ENCODE results near the gene SETDB2. TPM values are rescaled to one million over a fixed set of nuclear protein-coding genes. Genes with fewer than 3 reads are reported as not detected.
"Not testable (repeated sequence)": the region's sequence is repeated elsewhere in the genome, so short reads cannot be mapped to it uniquely, and the experiment has no call there.

The SETDB2 gene
- total RNA-seq, 2 experiments from 2014 or later, result 11.3 to 11.5 TPM

GRCh38 chr13:49495783-49496762 lies 52.0 kb downstream of the SETDB2 start, which contains the start of gene PHF11:
Gene PHF11, plus strand, starts transcription at chr13:49495953. Its CDS starts 49 bp downstream, at chr13:49496002.
- DNase-seq, result peak; percentile 94
- CTCF ChIA-PET, result interaction anchor here (0.8 to 2.0 kb wide), 5 partner anchors 10 to 89 kb away, joined by 3 to 8 read pairs (median 4); partner anchors contain the start of genes CAB39L, RCBTB1 and SETDB2
- no peak for TF ChIP-seq CTCF (IDR thresholded peaks at IDR 0.05)
- peaks cover 41% of the 10 kb centered on the region for H3K36me3 Mint-ChIP-seq (ENCODE audit: low read depth)
- peaks cover 46% of the 10 kb centered on the region for H3K4me1 Mint-ChIP-seq (ENCODE audit: low read depth)
- POLR2A ChIA-PET, result interaction anchor here (0.6 to 2.5 kb wide), 12 partner anchors 9 to 297 kb away, joined by 3 to 47 read pairs (median 4); partner anchors contain the start of genes CAB39L, KPNA3 and SETDB2
- peak; percentile 84 for ATAC-seq
- peak within 1 kb of the TSS; percentile 92 for H3K4me3 Mint-ChIP-seq
- H3K27me3 Mint-ChIP-seq, result no peaks in the 10 kb centered on the region
- H3K27ac Mint-ChIP-seq, result peak within 1 kb of the TSS; percentile 98
- no peaks in the 10 kb centered on the region for H3K9me3 Mint-ChIP-seq
- intact Hi-C loops (cut with micrococcal nuclease), result loop anchor here (2.0 to 10.0 kb wide), 2 partner anchors 53 to 109 kb away; no protein-coding TSS in a partner anchor

GRCh38 chr13:49496837-49497236 lies 52.8 kb downstream of the SETDB2 start:
- H3K36me3 Mint-ChIP-seq (ENCODE audit: low read depth), result peaks cover 40% of the 10 kb centered on the region
- ATAC-seq, result peak; percentile 20

GRCh38 chr13:49497272-49497671 lies 53.2 kb downstream of the SETDB2 start:
- no peak for ATAC-seq
- no peak for DNase-seq
- no peak for TF ChIP-seq CTCF (IDR thresholded peaks at IDR 0.05)
- ChIA-PET POLR2A (interaction anchor here (2.5 kb wide), 1 partner anchor 53 kb away, joined by 47 read pairs; the partner anchor contains the start of genes CAB39L and SETDB2), CTCF (interaction anchor here (2.0 kb wide), 1 partner anchor 9 kb away, joined by 6 read pairs; no protein-coding TSS in a partner anchor)
- intact Hi-C loops (cut with micrococcal nuclease), result loop anchor here (2.0 to 10.0 kb wide), 2 partner anchors 54 to 108 kb away; no protein-coding TSS in a partner anchor
- H3K9me3 Mint-ChIP-seq, result no peaks in the 10 kb centered on the region
- no peaks in the 10 kb centered on the region for H3K27me3 Mint-ChIP-seq
- peak overlapping the region; percentile 95 for H3K27ac Mint-ChIP-seq
- H3K36me3 Mint-ChIP-seq (ENCODE audit: low read depth), result peaks cover 39% of the 10 kb centered on the region
- peak overlapping the region; percentile 80 for H3K4me3 Mint-ChIP-seq
- peaks cover 46% of the 10 kb centered on the region for H3K4me1 Mint-ChIP-seq (ENCODE audit: low read depth)

More at GRCh38 chr13:49496837-49497236, 52.8 kb downstream of the SETDB2 start:
- not testable (repeated sequence) for H3K9me3 Mint-ChIP-seq, H3K27me3 Mint-ChIP-seq
- ChIA-PET POLR2A (interaction anchor here (0.6 to 2.5 kb wide), 4 partner anchors 9 to 198 kb away, joined by 3 to 47 read pairs (median 4); partner anchors contain the start of genes CAB39L and SETDB2), CTCF (interaction anchor here (1.9 to 2.0 kb wide), 2 partner anchors 9 to 53 kb away, joined by 6 to 8 read pairs; partner anchors contain the start of genes CAB39L and SETDB2)
- Mint-ChIP-seq H3K4me3 (peak overlapping the region; percentile 80), H3K4me1 (ENCODE audit: low read depth) (peaks cover 46% of the 10 kb centered on the region), H3K27ac (peak overlapping the region; percentile 95)
- DNase-seq, result peak; percentile 75
- intact Hi-C loops (cut with micrococcal nuclease), result loop anchor here (2.0 to 10.0 kb wide), 2 partner anchors 54 to 108 kb away; no protein-coding TSS in a partner anchor

GRCh38 chr13:49498206-49498605 lies 54.1 kb downstream of the SETDB2 start:
- ChIA-PET CTCF (no interaction called here), POLR2A (no interaction called here)
- TF ChIP-seq CTCF (IDR thresholded peaks at IDR 0.05), result no peak
- ATAC-seq (no peak), DNase-seq (no peak)
- intact Hi-C loops (cut with micrococcal nuclease), result loop anchor here (10.0 kb wide), 1 partner anchor 107 kb away; no protein-coding TSS in a partner anchor
- no peaks in the 10 kb centered on the region for H3K9me3 Mint-ChIP-seq
- peaks cover 45% of the 10 kb centered on the region for H3K36me3 Mint-ChIP-seq (ENCODE audit: low read depth)
- H3K4me3 Mint-ChIP-seq, result no peak overlapping the region
- no peaks in the 10 kb centered on the region for H3K27me3 Mint-ChIP-seq
- H3K4me1 Mint-ChIP-seq (ENCODE audit: low read depth), result peaks cover 50% of the 10 kb centered on the region
- peak overlapping the region; percentile 66 for H3K27ac Mint-ChIP-seq
